Upper lobe of left lung (tissue), 4 donors: ENCODE data around the gene CLSTN2.

ENCODE experiments used
- CTCF ChIP-seq, 6 experiments: fragments of 450-650 bp in 4 of 6; fragments of 200-600 bp in 2 of 6; sonication (generic) in 2 of 6; IDR thresholded peaks; one replicate each; pipeline ENCODE4 v1.5.1; 2016 to 2019; ENCODE audit warnings: antibody characterized with exemption in 6 of 6
- EP300 ChIP-seq, 4 donors: sonication (generic); formaldehyde crosslinking; IDR thresholded peaks; one replicate each; pipeline ENCODE4 v1.5.1; 2017; ENCODE audit warnings: antibody characterized with exemption in 4 of 4, control low read depth in 2 of 4

- no peak for TF ChIP-seq CTCF (IDR thresholded peaks at IDR 0.05)
- no peak for TF ChIP-seq EP300 (IDR thresholded peaks at IDR 0.05)
Observed at GRCh38 chr3:140294058-140294457, 359.1 kb downstream of the CLSTN2 start.
